Activated B cell treated with CpG ODN at 0.5 μM for 24 hours (primary cell): ENCODE measurements around the gene ZNF521. TPM values are rescaled to one million over a fixed set of nuclear protein-coding genes. Genes with fewer than 3 reads are reported as not detected.

Experiments used
- ATAC-seq: fragments of 200-7000 bp; cut with Tn5 transposase; one replicate; pipeline ENCODE4 v1.10.0; 2021; ENCODE audit warnings: low read depth, mild to moderate bottlenecking, moderate library complexity
- CTCF ChIA-PET: fragments of 350-600 bp; sonication (Branson Sonifier 250); formaldehyde crosslinking; loops from one replicate; lab custom pipeline; 2021; ENCODE audit warnings: antibody characterized with exemption; lab: Charles Lee
- POLR2A ChIA-PET: fragments of 350-600 bp; sonication (Branson Sonifier 250); formaldehyde crosslinking; loops from one replicate; lab custom pipeline; 2021; ENCODE audit warnings: antibody characterized with exemption; lab: Charles Lee
- DNase-seq: peaks from one replicate; pipeline ENCODE4 v3.0.0; 2022
- H3K27ac Mint-ChIP-seq: one replicate; pipeline ENCODE4 v1.8.0; 2020; ENCODE audit warnings: mixed read lengths
- H3K27me3 Mint-ChIP-seq: one replicate; pipeline ENCODE4 v1.8.0; 2021; ENCODE audit warnings: mixed read lengths
- H3K36me3 Mint-ChIP-seq: one replicate; pipeline ENCODE4 v1.8.0; 2021; ENCODE audit warnings: low read depth, mixed read lengths
- H3K4me1 Mint-ChIP-seq: one replicate; pipeline ENCODE4 v1.8.0; 2021; ENCODE audit warnings: mixed read lengths
- H3K4me3 Mint-ChIP-seq: one replicate; pipeline ENCODE4 v1.8.0; 2020; ENCODE audit warnings: mild to moderate bottlenecking, mixed read lengths
- H3K9me3 Mint-ChIP-seq: one replicate; pipeline ENCODE4 v1.8.0; 2020; ENCODE audit warnings: mixed read lengths
- intact Hi-C: fragments of 100-400 bp; cut with micrococcal nuclease; formaldehyde crosslinking; loops from one replicate; pipeline ENCODE4 v1.15.1; 2024
- total RNA-seq: library from RNA; stranded (reverse); gene quantifications from 2 replicates; pipeline ENCODE4 v1.2.3, GENCODE V29; 2022
- TF ChIP-seq, protein P1 (sequence below): fragments of 200-600 bp; IDR thresholded peaks from one replicate; pipeline ENCODE4 v1.8.0; 2022; ENCODE audit warnings: antibody characterized with exemption, mild to moderate bottlenecking

ZNF521 gene
- total RNA-seq, 1 donor from 2014 or later = 0.16 TPM

DNA sequence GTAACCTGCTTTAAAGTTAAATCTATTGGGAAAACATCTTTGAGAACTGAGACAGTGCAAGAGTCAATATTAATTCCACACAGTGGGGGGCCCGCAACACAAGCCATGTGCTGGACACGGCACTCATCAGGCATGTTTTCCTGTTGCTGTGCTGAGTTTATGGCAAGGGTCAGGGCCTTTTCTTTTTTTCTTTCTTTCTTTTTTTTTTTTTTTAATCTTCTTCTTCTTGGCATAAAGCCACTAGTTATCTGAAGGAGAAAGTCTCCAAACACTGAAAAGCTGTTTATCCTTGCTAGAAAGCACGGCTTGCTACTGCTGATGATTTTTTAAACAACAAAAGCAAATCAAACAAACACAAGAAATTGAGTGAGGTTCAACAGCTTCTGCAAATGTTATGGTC, 252.1 kb downstream of the ZNF521 start:
- Mint-ChIP-seq H3K36me3 (no peaks in the 10 kb centered on the region), H3K9me3 (no peaks in the 10 kb centered on the region), H3K4me3 (no peak overlapping the region), H3K27ac (no peak overlapping the region), H3K4me1 (no peaks in the 10 kb centered on the region), H3K27me3 (no peaks in the 10 kb centered on the region)
- POLR2A ChIA-PET = interaction anchor here (0.7 kb wide), 1 partner anchor 714 kb away, joined by 6 read pairs; no protein-coding TSS in a partner anchor
- CTCF ChIA-PET = no interaction called here
- ATAC-seq (no peak), DNase-seq (no peak)
- intact Hi-C loops = no loop called here
- TF ChIP-seq, protein P1, sequence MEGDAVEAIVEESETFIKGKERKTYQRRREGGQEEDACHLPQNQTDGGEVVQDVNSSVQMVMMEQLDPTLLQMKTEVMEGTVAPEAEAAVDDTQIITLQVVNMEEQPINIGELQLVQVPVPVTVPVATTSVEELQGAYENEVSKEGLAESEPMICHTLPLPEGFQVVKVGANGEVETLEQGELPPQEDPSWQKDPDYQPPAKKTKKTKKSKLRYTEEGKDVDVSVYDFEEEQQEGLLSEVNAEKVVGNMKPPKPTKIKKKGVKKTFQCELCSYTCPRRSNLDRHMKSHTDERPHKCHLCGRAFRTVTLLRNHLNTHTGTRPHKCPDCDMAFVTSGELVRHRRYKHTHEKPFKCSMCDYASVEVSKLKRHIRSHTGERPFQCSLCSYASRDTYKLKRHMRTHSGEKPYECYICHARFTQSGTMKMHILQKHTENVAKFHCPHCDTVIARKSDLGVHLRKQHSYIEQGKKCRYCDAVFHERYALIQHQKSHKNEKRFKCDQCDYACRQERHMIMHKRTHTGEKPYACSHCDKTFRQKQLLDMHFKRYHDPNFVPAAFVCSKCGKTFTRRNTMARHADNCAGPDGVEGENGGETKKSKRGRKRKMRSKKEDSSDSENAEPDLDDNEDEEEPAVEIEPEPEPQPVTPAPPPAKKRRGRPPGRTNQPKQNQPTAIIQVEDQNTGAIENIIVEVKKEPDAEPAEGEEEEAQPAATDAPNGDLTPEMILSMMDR = no peak

- H3K27me3 Mint-ChIP-seq = peaks cover 2% of the 10 kb centered on the region
- no peak overlapping the region for H3K27ac Mint-ChIP-seq
- intact Hi-C loops = no loop called here
- DNase-seq = no peak
- no peaks in the 10 kb centered on the region for H3K9me3 Mint-ChIP-seq
- TF ChIP-seq, protein P1 = no peak
- H3K36me3 Mint-ChIP-seq = no peaks in the 10 kb centered on the region
- ChIA-PET POLR2A (no interaction called here), CTCF (no interaction called here)
- ATAC-seq = no peak
- no peak overlapping the region for H3K4me3 Mint-ChIP-seq
- H3K4me1 Mint-ChIP-seq = no peaks in the 10 kb centered on the region
Measured at GRCh38 chr18:25097569-25098056, 254.4 kb downstream of the ZNF521 start.

GRCh38 chr18:25097057-25097456, 254.9 kb downstream of the ZNF521 start:
- Mint-ChIP-seq H3K9me3 (no peaks in the 10 kb centered on the region), H3K27me3 (peaks cover 2% of the 10 kb centered on the region), H3K27ac (no peak overlapping the region), H3K4me1 (no peaks in the 10 kb centered on the region), H3K4me3 (no peak overlapping the region), H3K36me3 (no peaks in the 10 kb centered on the region)
- ChIA-PET POLR2A (no interaction called here), CTCF (no interaction called here)
- TF ChIP-seq, protein P1 = no peak
- DNase-seq = no peak
- ATAC-seq = no peak
- intact Hi-C loops = no loop called here

DNA sequence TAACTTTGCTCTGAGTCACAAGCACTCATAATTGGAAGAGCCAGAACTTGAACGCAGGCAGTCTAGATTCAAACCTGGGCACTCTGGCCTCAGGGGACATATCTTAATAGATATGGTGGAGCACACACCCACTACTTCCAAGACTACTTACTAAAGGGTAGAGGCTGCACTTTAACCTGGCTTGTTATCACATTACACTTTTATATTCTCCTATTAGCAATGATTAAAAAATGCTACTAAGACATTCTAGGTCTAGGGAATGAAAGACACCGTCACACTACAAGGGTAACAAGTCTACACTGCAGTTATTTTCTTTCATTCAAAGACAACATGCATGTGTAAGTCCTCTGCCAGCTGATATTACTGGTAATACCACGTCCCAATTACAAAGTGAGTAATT, 258.8 kb downstream of the ZNF521 start:
- Mint-ChIP-seq H3K4me1 (no peaks in the 10 kb centered on the region), H3K9me3 (no peaks in the 10 kb centered on the region), H3K36me3 (no peaks in the 10 kb centered on the region), H3K27me3 (peaks cover 2% of the 10 kb centered on the region), H3K27ac (no peak overlapping the region), H3K4me3 (no peak overlapping the region)
- ATAC-seq (no peak), DNase-seq (no peak)
- intact Hi-C loops = no loop called here
- TF ChIP-seq, protein P1 = no peak
- ChIA-PET CTCF (no interaction called here), POLR2A (no interaction called here)

- Mint-ChIP-seq H3K27ac (no peak overlapping the region), H3K4me3 (no peak overlapping the region), H3K9me3 (no peaks in the 10 kb centered on the region), H3K36me3 (no peaks in the 10 kb centered on the region), H3K4me1 (no peaks in the 10 kb centered on the region), H3K27me3 (no peaks in the 10 kb centered on the region)
- CTCF ChIA-PET = interaction anchor here (0.6 kb wide), 1 partner anchor 653 kb away, joined by 4 read pairs; no protein-coding TSS in a partner anchor
- POLR2A ChIA-PET = no interaction called here
- ATAC-seq (no peak), DNase-seq (no peak)
- TF ChIP-seq, protein P1 = no peak
- intact Hi-C loops = no loop called here
Measured at GRCh38 chr18:25089470-25089869, 262.5 kb downstream of the ZNF521 start.
